GM23248 (cell line): Measurements from ENCODE around the gene AMBRA1. TPM values are rescaled to one million over a fixed set of nuclear protein-coding genes. Genes with fewer than 3 reads are reported as not detected.

Experiments used
- DNase-seq: peaks from one replicate; pipeline ENCODE4 v3.0.0-alpha.2; 2015
- H2AFZ ChIP-seq: fragments of 200-600 bp; sonication (generic); 2 replicates; pipeline ENCODE4 v1.6.1; 2016; ENCODE audit warnings: antibody characterized with exemption
- H3F3A ChIP-seq: fragments of 200-600 bp; sonication (generic); 2 replicates; pipeline ENCODE4 v1.6.1; 2016; ENCODE audit warnings: mild to moderate bottlenecking, antibody characterized with exemption, mixed run types; ENCODE audit not compliant: insufficient read depth
- H3K27ac ChIP-seq: fragments of 200-600 bp; sonication (generic); 2 replicates; pipeline ENCODE4 v1.5.1; 2016; ENCODE audit warnings: mild to moderate bottlenecking
- H3K27me3 ChIP-seq: fragments of 200-600 bp; sonication (generic); replicated peaks from 2 replicates; pipeline ENCODE4 v1.6.1; 2016; ENCODE audit warnings: mild to moderate bottlenecking; ENCODE audit not compliant: insufficient read depth
- H3K36me3 ChIP-seq: fragments of 200-600 bp; sonication (generic); 2 replicates; pipeline ENCODE4 v1.6.1; 2016; ENCODE audit warnings: low read depth, mild to moderate bottlenecking
- H3K4me1 ChIP-seq: fragments of 200-600 bp; sonication (generic); 2 replicates; pipeline ENCODE4 v1.6.1; 2016; ENCODE audit warnings: mild to moderate bottlenecking; ENCODE audit not compliant: insufficient read depth
- H3K4me2 ChIP-seq: fragments of 200-600 bp; sonication (generic); one replicate; pipeline ENCODE4 v1.6.1; 2016; ENCODE audit warnings: mild to moderate bottlenecking; ENCODE audit not compliant: unreplicated experiment
- H3K4me3 ChIP-seq: fragments of 200-600 bp; sonication (generic); 2 replicates; pipeline ENCODE4 v1.5.1; 2016; ENCODE audit warnings: mild to moderate bottlenecking
- H3K79me2 ChIP-seq: fragments of 200-600 bp; sonication (generic); 2 replicates; pipeline ENCODE4 v1.6.1; 2016; ENCODE audit warnings: mild to moderate bottlenecking; ENCODE audit not compliant: insufficient read depth
- H3K9ac ChIP-seq: fragments of 200-600 bp; sonication (generic); 2 replicates; pipeline ENCODE4 v1.6.1; 2016; ENCODE audit warnings: mild to moderate bottlenecking
- H3K9me2 ChIP-seq: fragments of 200-600 bp; sonication (generic); 2 replicates; pipeline ENCODE4 v1.6.1; 2016; ENCODE audit warnings: mixed run types, mild to moderate bottlenecking, moderate library complexity; ENCODE audit not compliant: insufficient read depth
- H3K9me3 ChIP-seq: fragments of 200-600 bp; sonication (generic); one replicate; pipeline ENCODE4 v1.6.1; 2017; ENCODE audit warnings: low read depth
- H4K20me1 ChIP-seq: fragments of 200-600 bp; sonication (generic); 2 replicates; pipeline ENCODE4 v1.6.0; 2016; ENCODE audit not compliant: insufficient read depth
- EZH2 ChIP-seq: fragments of 200-600 bp; sonication (generic); IDR thresholded peaks from 2 replicates; pipeline ENCODE4 v1.6.1; 2018; ENCODE audit warnings: antibody characterized with exemption, mild to moderate bottlenecking; ENCODE audit not compliant: insufficient read depth, poor library complexity, severe bottlenecking
- EZH2phosphoT487 ChIP-seq: fragments of 200-600 bp; sonication (generic); IDR thresholded peaks from 2 replicates; pipeline ENCODE4 v1.6.1; 2018; ENCODE audit warnings: antibody characterized with exemption, moderate library complexity, mild to moderate bottlenecking, low read depth; ENCODE audit not compliant: insufficient read depth
- WGBS, 2 experiments: methylation state at CpG; one replicate each; pipeline ENCODE4 v1.1.6; 2015 to 2017; ENCODE audit warnings: low lambda C conversion rate in 2 of 2, low coverage in 1 of 2; ENCODE audit errors: missing lambda C conversion rate in 2 of 2; 5-methylcytosine and 5-hydroxymethylcytosine counted together
- in situ Hi-C: fragments of 300-500 bp; cut with MboI; formaldehyde crosslinking; loops from 2 replicates; pipeline ENCODE4 v1.15.0; 2020
- microRNA-seq: library from miRNA; unstranded; fragments of <30 nt; microRNA quantifications from one replicate; pipeline ENCODE4, GENCODE V29; 2016; ENCODE audit warnings: borderline number of aligned reads
- polyA plus RNA-seq: library from polyadenylated mRNA; unstranded; fragments of >200 nt; fragmentation: Nextera tagmentation; extraction: Ambion mirVana; gene quantifications from 2 replicates; pipeline ENCODE4 v1.2.1, GENCODE V29; 2016
- small RNA-seq: library from RNA; depleted of rRNA; stranded (forward); fragments of <200 nt; gene quantifications from one replicate; pipeline ENCODE3, GENCODE V24; 2014; ENCODE audit warnings: low read depth, low replicate concordance
- total RNA-seq: library from RNA; depleted of rRNA; stranded (reverse); fragments of >200 nt; shearing (Covaris generic); gene quantifications from 2 replicates; pipeline ENCODE4 v1.2.3, GENCODE V29; 2014; rRNA removed

The AMBRA1 gene
- total and polyA plus RNA-seq, 2 experiments from 2014 or later, result 5.0 to 46.0 TPM

DNA sequence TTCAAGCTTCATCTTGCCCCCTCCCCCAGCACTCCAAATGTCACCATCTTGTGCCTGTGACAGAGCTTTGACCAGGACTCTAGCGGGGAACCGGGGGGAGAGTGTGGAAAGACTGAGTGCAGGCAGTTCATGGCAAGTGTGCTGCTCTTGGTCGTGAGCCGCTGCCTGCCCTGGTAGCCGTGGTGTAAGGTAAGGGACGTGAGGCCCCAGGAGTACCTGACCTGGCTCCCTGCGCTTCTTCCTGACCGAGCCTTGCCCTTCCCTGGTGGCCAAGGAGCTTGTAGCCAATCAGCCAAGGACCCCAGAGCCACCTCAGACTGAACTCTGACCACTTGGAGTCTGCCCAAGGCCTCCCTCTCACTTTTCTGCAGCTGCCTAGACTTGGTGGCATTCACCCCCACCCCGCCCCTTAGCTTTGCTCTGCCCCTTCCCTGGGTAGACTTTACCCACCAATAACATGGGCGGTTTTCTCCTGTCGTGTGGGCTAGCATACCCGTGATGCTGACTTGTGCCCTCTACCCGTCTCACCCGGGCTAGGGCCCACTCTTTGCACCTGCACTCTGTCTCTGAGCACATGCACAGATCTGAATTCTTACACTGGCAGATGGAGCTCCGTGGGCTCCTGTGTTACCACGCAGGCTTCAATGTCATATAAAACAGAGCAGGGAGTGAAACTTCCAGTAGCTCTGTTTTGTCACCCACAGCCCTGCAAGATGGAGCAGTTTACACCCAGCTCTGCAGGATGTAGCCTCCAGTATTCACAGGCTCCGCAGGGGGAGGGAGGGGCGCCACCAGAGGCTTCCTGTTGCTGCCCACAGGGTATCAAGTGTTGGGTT, 245.0 kb downstream of the AMBRA1 start:
- no peak overlapping the region for H3K27ac ChIP-seq
- peak overlapping the region; percentile 92 for H3K4me2 ChIP-seq
- H2AFZ ChIP-seq, result no peak overlapping the region
- H3K27me3 ChIP-seq, result no peaks in the 10 kb centered on the region
- no peaks in the 10 kb centered on the region for H3F3A ChIP-seq
- peaks cover 59% of the 10 kb centered on the region for H3K79me2 ChIP-seq
- in situ Hi-C loops, result no loop called here
- no peaks in the 10 kb centered on the region for H3K36me3 ChIP-seq
- 73 to 75% methylated on average over 17 to 18 of the region's 18 CpGs for WGBS, 2 experiments
- H3K4me3 ChIP-seq, result peak overlapping the region; percentile 78
- H4K20me1 ChIP-seq, result no peaks in the 10 kb centered on the region
- H3K4me1 ChIP-seq, result peaks cover 14% of the 10 kb centered on the region; the same call in 1 of the 2 replicates
- no peak for DNase-seq
- H3K9me3 ChIP-seq, result no peaks in the 10 kb centered on the region
- H3K9me2 ChIP-seq, result no peaks in the 10 kb centered on the region
- H3K9ac ChIP-seq, result peak overlapping the region; percentile 85
- TF ChIP-seq EZH2phosphoT487 (no peak), EZH2 (no peak)

DNA sequence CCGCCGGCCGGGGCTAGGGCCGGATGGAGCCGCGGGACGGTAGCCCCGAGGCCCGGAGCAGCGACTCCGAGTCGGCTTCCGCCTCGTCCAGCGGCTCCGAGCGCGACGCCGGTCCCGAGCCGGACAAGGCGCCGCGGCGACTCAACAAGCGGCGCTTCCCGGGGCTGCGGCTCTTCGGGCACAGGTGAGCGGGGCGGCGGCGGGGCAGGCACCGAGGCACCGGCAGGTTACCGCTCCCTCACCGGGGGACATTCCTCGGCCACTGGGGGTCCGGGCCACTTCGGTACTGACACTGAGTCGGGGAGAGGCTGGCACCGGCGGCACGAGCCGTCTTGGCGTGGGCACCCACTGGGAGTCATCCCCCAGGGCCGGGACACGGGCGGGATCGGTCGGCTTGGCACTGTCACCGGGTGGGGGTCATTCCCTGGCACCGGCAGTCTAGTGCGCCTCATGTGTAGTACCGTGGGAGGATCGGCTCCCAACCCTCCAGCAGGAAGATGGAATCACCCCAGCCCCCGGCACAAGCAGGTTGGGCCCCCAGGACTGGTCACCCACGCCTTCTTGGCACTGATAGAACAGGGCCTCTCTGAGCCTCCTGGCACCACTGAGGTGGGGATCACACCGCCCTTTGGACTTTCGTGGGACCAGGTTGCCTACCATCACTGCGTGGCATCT, 246.0 kb downstream of the AMBRA1 start:
- peak; percentile 57 for DNase-seq
- H2AFZ ChIP-seq, result peak overlapping the region; percentile 48

DNA sequence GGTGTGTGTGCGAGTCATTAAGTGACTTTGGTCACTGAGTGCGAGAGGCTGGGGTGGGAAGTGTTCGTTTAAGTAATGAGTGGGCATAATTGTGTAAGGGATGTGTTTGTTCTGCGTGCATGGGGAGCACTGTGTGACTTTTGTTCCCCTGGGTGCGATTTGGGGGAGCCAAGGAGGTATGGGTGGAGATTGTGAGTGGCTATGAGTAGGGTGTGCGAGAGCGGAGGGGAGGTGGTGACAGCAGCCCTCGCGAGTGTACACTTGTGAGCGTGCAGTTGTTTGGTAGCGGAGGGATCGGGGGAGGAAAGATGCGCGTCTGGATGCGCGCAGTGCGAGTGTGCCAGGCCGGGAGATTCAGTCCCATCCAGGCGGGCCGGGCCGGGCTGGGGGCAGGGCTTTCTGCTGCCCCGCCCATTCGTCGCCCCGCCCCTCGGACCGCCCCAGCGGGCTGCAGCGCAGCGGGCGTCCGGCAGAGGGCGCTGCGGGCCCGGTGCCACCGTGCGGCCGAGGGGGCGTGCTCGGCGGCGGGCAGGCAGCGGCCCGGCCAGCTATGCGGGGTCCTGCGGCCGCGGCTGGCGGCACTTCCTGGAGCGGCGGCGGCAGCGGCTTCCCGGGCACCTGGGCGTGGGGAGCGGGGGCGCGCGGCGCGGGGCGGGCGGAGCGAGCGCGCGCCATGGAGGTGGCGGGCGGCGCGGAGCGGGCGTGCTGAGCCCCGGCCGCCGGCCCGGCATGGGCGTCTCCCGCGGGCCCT, 246.8 kb downstream of the AMBRA1 start, which contains the start of gene DGKZ:
TSS of gene DGKZ (plus strand) at position 578 of the 751 bp plus-strand sequence. CDS start 197 bp downstream, outside the sequence.
- TF ChIP-seq EZH2 (no peak), EZH2phosphoT487 (no peak)
- H3K4me1 ChIP-seq, result peaks cover 9% of the 10 kb centered on the region; the same call in 1 of the 2 replicates
- H3K9ac ChIP-seq, result peak within 1 kb of the TSS; percentile 85
- H4K20me1 ChIP-seq, result no peaks in the 10 kb centered on the region
- peak within 1 kb of the TSS; percentile 75 for H2AFZ ChIP-seq
- H3K4me2 ChIP-seq, result peak within 1 kb of the TSS; percentile 92
- H3F3A ChIP-seq, result no peaks in the 10 kb centered on the region
- peaks cover 41% of the 10 kb centered on the region for H3K79me2 ChIP-seq
- in situ Hi-C loops, result no loop called here
- WGBS, 2 experiments, result 12 to 18% methylated on average over 20 to 51 of the region's 80 CpGs
- peak; percentile 88 for DNase-seq
- H3K9me2 ChIP-seq, result no peaks in the 10 kb centered on the region
- H3K9me3 ChIP-seq, result no peaks in the 10 kb centered on the region
- H3K4me3 ChIP-seq, result peak within 1 kb of the TSS; percentile 78
- no peak within 1 kb of the TSS for H3K27ac ChIP-seq
- H3K27me3 ChIP-seq, result no peaks in the 10 kb centered on the region
- no peaks in the 10 kb centered on the region for H3K36me3 ChIP-seq

More for the DNA sequence above, 246.0 kb downstream of the AMBRA1 start:
- Histone ChIP-seq H3K36me3 (no peaks in the 10 kb centered on the region), H3K4me1 (peaks cover 9% of the 10 kb centered on the region; the same call in 1 of the 2 replicates), H3K27ac (no peak overlapping the region), H3F3A (no peaks in the 10 kb centered on the region), H3K9me3 (no peaks in the 10 kb centered on the region), H3K9me2 (no peaks in the 10 kb centered on the region), H3K27me3 (no peaks in the 10 kb centered on the region), H3K4me3 (peak overlapping the region; percentile 78), H4K20me1 (no peaks in the 10 kb centered on the region), H3K4me2 (peak overlapping the region; percentile 92), H3K79me2 (peaks cover 49% of the 10 kb centered on the region), H3K9ac (peak overlapping the region; percentile 85)
- TF ChIP-seq EZH2 (no peak), EZH2phosphoT487 (no peak)
- WGBS, 2 experiments, result 15 to 31% methylated on average over 39 to 53 of the region's 63 CpGs
- in situ Hi-C loops, result no loop called here

Small RNA genes lying within 50 kb of the gene (microRNA-seq; reads per million reads assigned to microRNA genes)
- not detected for gene MIR3160-1
- gene MIR3160-2, result not detected
- gene MIR4688, result not detected

Small RNA genes lying within 50 kb of the gene (small RNA-seq; reads per million reads assigned to genes)
- gene MIR3160-1, result not detected
- not detected for gene MIR4688

Other genes with a start within 250 kb of the AMBRA1 start
- 50.7 and 62.7 TPM in 2 replicates for gene DGKZ, start 246.6 kb downstream of the AMBRA1 start, total RNA-seq
- 21.4 and 23.9 TPM in 2 replicates for gene DGKZ, start 246.6 kb downstream of the AMBRA1 start, polyA plus RNA-seq
- gene MDK, start 212.4 kb downstream of the AMBRA1 start, total RNA-seq, result 2.7 and 10.7 TPM in 2 replicates
- 31.5 and 34.5 TPM in 2 replicates for gene MDK, start 212.4 kb downstream of the AMBRA1 start, polyA plus RNA-seq
- not detected in 2 replicates for gene CHRM4, start 202.2 kb downstream of the AMBRA1 start, total RNA-seq
- gene CHRM4, start 202.2 kb downstream of the AMBRA1 start, polyA plus RNA-seq, result not detected in 2 replicates
- 1.5 and 4.6 TPM in 2 replicates for gene HARBI1, start 23.2 kb upstream of the AMBRA1 start, total RNA-seq
- 6.0 and 6.2 TPM in 2 replicates for gene HARBI1, start 23.2 kb upstream of the AMBRA1 start, polyA plus RNA-seq
- gene ATG13, start 23.5 kb upstream of the AMBRA1 start, total RNA-seq, result 66.0 and 118 TPM in 2 replicates
- 55.1 and 55.7 TPM in 2 replicates for gene ATG13, start 23.5 kb upstream of the AMBRA1 start, polyA plus RNA-seq
- gene ARHGAP1, start 106.6 kb upstream of the AMBRA1 start, total RNA-seq, result 41.5 and 54.3 TPM in 2 replicates
- 98.5 and 107 TPM in 2 replicates for gene ARHGAP1, start 106.6 kb upstream of the AMBRA1 start, polyA plus RNA-seq
- 9.6 and 11.9 TPM in 2 replicates for gene ZNF408, start 107.0 kb upstream of the AMBRA1 start, total RNA-seq
- gene ZNF408, start 107.0 kb upstream of the AMBRA1 start, polyA plus RNA-seq, result 9.9 and 11.3 TPM in 2 replicates
- not detected in 2 replicates for gene F2, start 125.2 kb upstream of the AMBRA1 start, total RNA-seq
- not detected in 2 replicates for gene F2, start 125.2 kb upstream of the AMBRA1 start, polyA plus RNA-seq